RWPE2 (cell line): ENCODE results near the gene ZNF587B.
"Not testable (repeated sequence)": the region's sequence is repeated elsewhere in the genome, so short reads cannot be mapped to it uniquely, and the experiment has no call there.

Experiments
- ATAC-seq: fragments of 200-7000 bp; cut with Tn5 transposase; 3 replicates; pipeline ENCODE4 v1.9.1; 2021; ENCODE audit warnings: low read depth
- DNase-seq: peaks from one replicate; pipeline ENCODE4 v3.0.0-alpha.2; 2020; ENCODE audit warnings: low spot score
- H3K27ac ChIP-seq: fragments of 450-650 bp; 2 replicates; pipeline ENCODE4 v1.5.1; 2017; ENCODE audit warnings: mild to moderate bottlenecking; ENCODE audit not compliant: poor library complexity, severe bottlenecking
- H3K27me3 ChIP-seq: fragments of 250-450 bp; sonication (Bioruptor Pico); 2 replicates; pipeline ENCODE4 v1.5.1; 2021; ENCODE audit warnings: mild to moderate bottlenecking, moderate library complexity; ENCODE audit not compliant: insufficient read depth, poor library complexity, severe bottlenecking
- H3K36me3 ChIP-seq: fragments of 250-450 bp; sonication (Bioruptor Pico); 2 replicates; pipeline ENCODE4 v1.5.1; 2020; ENCODE audit warnings: low read depth, mild to moderate bottlenecking, moderate library complexity
- H3K4me1 ChIP-seq: fragments of 250-450 bp; sonication (Bioruptor Pico); 2 replicates; pipeline ENCODE4 v1.5.1; 2021; ENCODE audit warnings: mild to moderate bottlenecking, moderate library complexity; ENCODE audit not compliant: insufficient read depth, poor library complexity, severe bottlenecking
- H3K4me3 ChIP-seq: fragments of 250-450 bp; sonication (Bioruptor Pico); 2 replicates; pipeline ENCODE4 v1.5.1; 2021; ENCODE audit warnings: mild to moderate bottlenecking, moderate library complexity; ENCODE audit not compliant: severe bottlenecking
- H3K9me3 ChIP-seq: fragments of 250-450 bp; sonication (Bioruptor Pico); 2 replicates; pipeline ENCODE4 v1.5.1; 2021; ENCODE audit warnings: mild to moderate bottlenecking, moderate library complexity; ENCODE audit not compliant: severe bottlenecking
- TF ChIP-seq, protein P1 (sequence below): fragments of 450-650 bp; IDR thresholded peaks from one replicate; pipeline ENCODE4 v1.5.1; 2017; ENCODE audit warnings: mild to moderate bottlenecking, moderate library complexity; ENCODE audit not compliant: poor library complexity, severe bottlenecking

Gene ZNF587B

DNA sequence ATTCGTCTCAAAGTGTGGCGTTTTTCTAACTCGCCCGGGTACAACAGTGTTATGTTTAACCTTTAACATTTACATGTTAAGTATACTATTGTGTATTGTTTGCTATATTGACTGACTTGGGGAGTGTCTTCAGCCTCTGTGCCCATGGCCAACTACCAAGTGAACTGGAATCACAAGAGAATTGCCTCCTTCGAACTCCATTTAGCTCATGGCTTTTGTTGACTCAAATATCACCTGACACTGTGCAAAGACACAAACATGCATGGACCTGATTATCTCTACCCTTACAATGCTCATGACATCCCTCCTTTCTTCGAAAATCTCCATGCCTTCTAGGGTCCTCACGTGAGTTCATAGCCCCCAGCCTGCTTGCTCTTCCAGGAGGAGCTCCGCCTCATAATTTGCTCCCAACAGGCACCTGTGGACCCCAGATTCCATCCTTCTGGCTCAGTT is 58.0 kb downstream of the ZNF587B start:
- peak overlapping the region; percentile 48 for H3K4me3 ChIP-seq
- peaks cover 23% of the 10 kb centered on the region; the same call in 1 of the 2 replicates for H3K36me3 ChIP-seq
- H3K4me1 ChIP-seq = peaks cover 7% of the 10 kb centered on the region
- peak; percentile 11; the same call in 1 of the 3 replicates for ATAC-seq
- peaks cover 3% of the 10 kb centered on the region for H3K9me3 ChIP-seq
- TF ChIP-seq, protein P1, sequence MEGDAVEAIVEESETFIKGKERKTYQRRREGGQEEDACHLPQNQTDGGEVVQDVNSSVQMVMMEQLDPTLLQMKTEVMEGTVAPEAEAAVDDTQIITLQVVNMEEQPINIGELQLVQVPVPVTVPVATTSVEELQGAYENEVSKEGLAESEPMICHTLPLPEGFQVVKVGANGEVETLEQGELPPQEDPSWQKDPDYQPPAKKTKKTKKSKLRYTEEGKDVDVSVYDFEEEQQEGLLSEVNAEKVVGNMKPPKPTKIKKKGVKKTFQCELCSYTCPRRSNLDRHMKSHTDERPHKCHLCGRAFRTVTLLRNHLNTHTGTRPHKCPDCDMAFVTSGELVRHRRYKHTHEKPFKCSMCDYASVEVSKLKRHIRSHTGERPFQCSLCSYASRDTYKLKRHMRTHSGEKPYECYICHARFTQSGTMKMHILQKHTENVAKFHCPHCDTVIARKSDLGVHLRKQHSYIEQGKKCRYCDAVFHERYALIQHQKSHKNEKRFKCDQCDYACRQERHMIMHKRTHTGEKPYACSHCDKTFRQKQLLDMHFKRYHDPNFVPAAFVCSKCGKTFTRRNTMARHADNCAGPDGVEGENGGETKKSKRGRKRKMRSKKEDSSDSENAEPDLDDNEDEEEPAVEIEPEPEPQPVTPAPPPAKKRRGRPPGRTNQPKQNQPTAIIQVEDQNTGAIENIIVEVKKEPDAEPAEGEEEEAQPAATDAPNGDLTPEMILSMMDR = no peak
- peak overlapping the region; percentile 10 for H3K27ac ChIP-seq
- no peaks in the 10 kb centered on the region for H3K27me3 ChIP-seq
- DNase-seq = no peak

DNA sequence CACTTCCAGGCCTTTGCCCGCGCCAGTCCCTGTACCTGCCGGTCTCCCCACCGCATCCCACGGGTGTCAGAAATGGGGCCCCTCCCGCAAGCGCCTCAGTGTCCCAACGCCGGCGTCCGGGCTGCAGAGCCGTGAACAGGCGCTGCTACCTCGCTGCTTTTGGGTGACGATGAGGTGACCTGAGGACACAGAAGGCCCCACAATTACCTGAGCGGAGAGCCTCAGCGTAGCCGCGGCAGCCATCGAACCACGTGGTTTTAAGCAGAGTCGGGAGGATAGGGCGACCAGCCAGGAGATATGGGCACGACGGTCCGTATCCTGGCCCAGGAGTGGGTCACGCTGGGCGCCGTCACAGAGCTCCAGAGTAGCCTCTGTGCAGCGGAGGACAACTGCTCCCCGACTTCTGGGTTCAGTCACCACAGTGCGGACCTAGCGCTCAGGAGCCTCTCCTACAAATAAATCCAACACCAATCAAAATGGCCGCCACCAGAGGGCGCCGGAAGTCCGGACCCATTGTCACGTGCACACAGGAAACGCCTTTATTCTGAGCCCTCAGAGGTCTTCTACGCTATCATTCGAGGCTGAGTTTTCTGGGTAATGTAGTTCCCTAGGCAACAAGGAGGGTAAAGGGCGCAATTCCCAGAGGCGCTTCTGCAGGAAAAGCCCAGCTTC is 58.6 kb downstream of the ZNF587B start, which contains the start of gene ZNF814:
Gene ZNF814 (minus strand): TSS at position 478 of the 672 bp plus-strand sequence. CDS start 235 bp downstream, at position 243.
- ATAC-seq = peak; percentile 91
- Histone ChIP-seq H3K4me3 (peak within 1 kb of the TSS; percentile 48), H3K36me3 (peaks cover 23% of the 10 kb centered on the region; the same call in 1 of the 2 replicates), H3K27ac (peak within 1 kb of the TSS; percentile 10), H3K9me3 (peaks cover 3% of the 10 kb centered on the region), H3K4me1 (peaks cover 7% of the 10 kb centered on the region), H3K27me3 (no peaks in the 10 kb centered on the region)
- peak; percentile 66 for DNase-seq
- TF ChIP-seq, protein P1 = peak; percentile 29

DNA sequence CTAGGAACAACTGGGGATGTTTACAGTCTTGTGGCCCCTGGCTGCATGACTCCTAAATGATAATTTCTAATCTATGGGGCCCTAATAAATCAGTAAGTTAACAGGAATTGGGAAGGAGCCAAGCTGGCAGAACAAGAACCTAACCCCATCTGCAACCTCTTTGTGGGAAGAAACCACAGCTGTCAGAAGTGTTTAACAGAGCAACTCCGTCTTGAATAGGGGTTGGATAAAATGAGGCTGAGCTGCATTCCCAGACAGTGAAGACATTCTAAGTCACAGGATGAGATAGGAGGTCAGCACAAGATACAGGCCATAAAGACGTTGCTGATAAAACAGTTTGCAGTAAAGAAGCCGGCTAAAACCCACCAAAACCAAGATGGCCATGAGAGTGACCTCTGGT is 60.6 kb downstream of the ZNF587B start:
- ATAC-seq, H3K4me1 ChIP-seq, H3K27me3 ChIP-seq, H3K4me3 ChIP-seq, H3K9me3 ChIP-seq, DNase-seq, H3K27ac ChIP-seq: not testable (repeated sequence)
- H3K36me3 ChIP-seq = peaks cover 11% of the 10 kb centered on the region; the same call in 1 of the 2 replicates
